GM12878 (cell line): Measurements from ENCODE around the gene TSPAN5. TPM values are rescaled to one million over a fixed set of nuclear protein-coding genes. Genes with fewer than 3 reads are reported as not detected.

Experiments used
- ATAC-seq: fragments of 200-7000 bp; cut with Tn5 transposase; 3 replicates; pipeline ENCODE4 v1.9.1; 2020; ENCODE audit warnings: mild to moderate bottlenecking, moderate library complexity
- BruUV-seq: library from RNA; stranded (reverse); fragments of 400-500 nt; replicated peaks from 2 replicates; lab custom pipeline; 2021; lab: Mats Ljungman, UMichigan
- CTCF ChIA-PET: fragments of 300-600 bp; sonication (Branson Sonifier 250); formaldehyde crosslinking; extraction: SDS; loops from one replicate; lab custom pipeline; 2021; ENCODE audit warnings: inconsistent platforms; lab: Yijun Ruan, JAX
- POLR2A ChIA-PET: fragments of 350-600 bp; formaldehyde crosslinking; extraction: SDS; loops from one replicate; lab custom pipeline; 2021; ENCODE audit warnings: inconsistent platforms; lab: Charles Lee
- RAD21 ChIA-PET: fragments of 300-600 bp; sonication (Branson Sonifier 250); formaldehyde crosslinking; loops from one replicate; lab custom pipeline; 2023; ENCODE audit warnings: antibody characterized with exemption; ENCODE audit not compliant: unreplicated experiment; lab: Charles Lee
- SMC1A ChIA-PET: fragments of 300-600 bp; sonication (Branson Sonifier 250); formaldehyde crosslinking; loops from one replicate; lab custom pipeline; 2023; ENCODE audit not compliant: unreplicated experiment, uncharacterized antibody; lab: Charles Lee
- DNase-seq: peaks from one replicate; pipeline ENCODE4 v3.0.0-alpha.2; 2011; ENCODE audit warnings: low read depth, low spot score
- FAIRE-seq: peaks from 3 replicates; lab custom pipeline; 2011; peaks lifted over from hg19 to GRCh38; lab: Jason Lieb, UNC
- H2AFZ ChIP-seq: 2 replicates; pipeline ENCODE4 v1.6.0; 2011; ENCODE audit warnings: low read depth, low read length, control low read depth; ENCODE audit not compliant: control insufficient read depth
- H3K27ac ChIP-seq: 2 replicates; pipeline ENCODE4 v1.5.1; 2011; ENCODE audit warnings: control low read depth; ENCODE audit not compliant: control insufficient read depth, insufficient read depth
- H3K27me3 ChIP-seq, 2 experiments: replicated peaks in 1 of 2; 2 replicates each; pipeline versions ENCODE4 v1.6.0 to v1.6.1; 2011; ENCODE audit warnings: low read length in 1 of 2; ENCODE audit not compliant: control insufficient read depth in 2 of 2, insufficient read depth in 2 of 2
- H3K36me3 ChIP-seq, 2 experiments: 2 replicates each; pipeline ENCODE4 v1.5.1; 2011; ENCODE audit warnings: low read length in 1 of 2; ENCODE audit not compliant: control insufficient read depth in 2 of 2, insufficient read depth in 2 of 2
- H3K4me1 ChIP-seq: 2 replicates; pipeline ENCODE4 v1.6.1; 2011; ENCODE audit warnings: mild to moderate bottlenecking, low read length, moderate library complexity, mixed read lengths; ENCODE audit not compliant: control insufficient read depth, insufficient read depth
- H3K4me2 ChIP-seq: 2 replicates; pipeline ENCODE4 v1.6.0; 2011; ENCODE audit warnings: control low read depth; ENCODE audit not compliant: control insufficient read depth, insufficient read depth
- H3K4me3 ChIP-seq: fragments of 200-600 bp; sonication (generic); 2 replicates; pipeline ENCODE4 v1.5.1; 2016
- H3K79me2 ChIP-seq: 2 replicates; pipeline ENCODE4 v1.6.0; 2011; ENCODE audit warnings: low read length; ENCODE audit not compliant: control insufficient read depth, insufficient read depth
- H3K9ac ChIP-seq: 2 replicates; pipeline ENCODE4 v1.8.0; 2011; ENCODE audit warnings: low read length, control low read depth, mixed read lengths; ENCODE audit not compliant: control insufficient read depth, insufficient read depth
- H3K9me3 ChIP-seq: replicated peaks from 3 replicates; pipeline ENCODE4 v1.5.1; 2011; ENCODE audit warnings: mild to moderate bottlenecking, low read length; ENCODE audit not compliant: control insufficient read depth, insufficient read depth
- H4K20me1 ChIP-seq: 2 replicates; pipeline ENCODE4 v1.6.0; 2011; ENCODE audit not compliant: control insufficient read depth, insufficient read depth
- CHD1 ChIP-seq: IDR thresholded peaks from 2 replicates; pipeline ENCODE4 v1.6.1; 2012; ENCODE audit warnings: low read depth, low read length, improper control_type of control experiment
- KAT2A ChIP-seq: conservative IDR thresholded peaks from 2 replicates; pipeline ENCODE4 v1.6.1; 2011; ENCODE audit warnings: low read depth, low read length; ENCODE audit not compliant: control insufficient read depth
- LARP7 ChIP-seq: fragments of 450-650 bp; IDR thresholded peaks from 2 replicates; pipeline ENCODE4 v1.6.1; 2017; ENCODE audit warnings: mild to moderate bottlenecking
- MTA3 ChIP-seq: IDR thresholded peaks from 2 replicates; pipeline ENCODE4 v1.6.1; 2012; ENCODE audit warnings: low read length, inconsistent platforms, borderline replicate concordance
- YY1 ChIP-seq: IDR thresholded peaks from 2 replicates; pipeline ENCODE4 v1.6.1; 2011; ENCODE audit warnings: low read depth, mild to moderate bottlenecking, low read length
- WGBS: methylation state at CpG from one replicate; pipeline ENCODE4 v1.1.6; 2016; ENCODE audit warnings: low lambda C conversion rate; ENCODE audit not compliant: insufficient replicate concordance, insufficient coverage; ENCODE audit errors: missing lambda C conversion rate; 5-methylcytosine and 5-hydroxymethylcytosine counted together
- in situ Hi-C: fragments of 300-500 bp; cut with MboI; formaldehyde crosslinking; loops from 9 replicates; pipeline ENCODE4 v1.14.3; 2018; ENCODE audit warnings: mixed read lengths
- intact Hi-C: fragments of 100-400 bp; cut with micrococcal nuclease; formaldehyde crosslinking; loops from one replicate; pipeline ENCODE4 v1.14.2; 2022; ENCODE audit not compliant: unreplicated experiment
- polyA plus RNA-seq, 11 experiments: library from polyadenylated mRNA; depleted of rRNA in 4 of 11; unstranded in 6 of 11; stranded (reverse) in 5 of 11; fragments of >200 nt; fragmentation: Nextera tagmentation in 4 of 11; fragmentation: Illumina TruSeq in 1 of 11; extraction: Ambion mirVana in 4 of 11; extraction: Trizol in 1 of 11; gene quantifications; 1 replicate in 1 of 11; 2 replicates in 10 of 11; pipeline versions ENCODE4 v1.2.1 to v1.2.3, GENCODE V29; 2011 to 2016; ENCODE audit warnings: inconsistent platforms in 2 of 11, missing spikeins in 2 of 11, low read depth in 1 of 11
- total RNA-seq, 4 experiments: library from RNA; depleted of rRNA in 3 of 4; stranded (reverse); fragments of >200 nt in 3 of 4; fragmentation: Illumina TruSeq in 1 of 4; extraction: Trizol in 1 of 4; gene quantifications; 2 replicates each; pipeline versions ENCODE4 v1.2.1 to v1.2.3, GENCODE V29; 2013 to 2021
- TF ChIP-seq, protein P1 (sequence below): fragments of 150-350 bp; IDR thresholded peaks from 2 replicates; pipeline ENCODE4 v1.6.1; 2014; ENCODE audit warnings: mild to moderate bottlenecking, low read depth, low read length

Gene TSPAN5
- total and polyA plus RNA-seq, 10 of the 15 experiments (the other 5 are each of a cell fraction or from before 2014, with no cell fraction given), result 0.09 to 8.2 (median 0.27) TPM

DNA sequence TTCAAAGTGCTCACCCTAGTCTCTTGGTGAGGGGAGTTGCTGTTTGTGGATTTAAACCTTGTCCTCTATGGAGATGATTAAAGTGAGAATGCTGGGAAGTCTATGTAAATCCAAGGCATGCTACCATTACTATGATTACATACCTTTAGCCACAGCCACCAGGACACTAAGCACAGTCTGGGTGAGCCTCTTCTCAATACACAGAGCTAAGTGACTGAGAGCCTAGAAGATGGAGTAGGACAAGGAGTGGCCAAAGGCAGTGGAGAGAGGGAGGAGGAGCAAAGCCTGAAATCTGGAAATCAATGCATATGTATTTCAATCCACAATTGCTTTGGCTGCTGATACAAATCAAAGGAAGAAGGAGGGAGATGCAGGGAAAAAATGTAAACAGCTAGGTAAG lies 12.7 kb upstream of the TSPAN5 start (continued):
- TF ChIP-seq, protein P1, sequence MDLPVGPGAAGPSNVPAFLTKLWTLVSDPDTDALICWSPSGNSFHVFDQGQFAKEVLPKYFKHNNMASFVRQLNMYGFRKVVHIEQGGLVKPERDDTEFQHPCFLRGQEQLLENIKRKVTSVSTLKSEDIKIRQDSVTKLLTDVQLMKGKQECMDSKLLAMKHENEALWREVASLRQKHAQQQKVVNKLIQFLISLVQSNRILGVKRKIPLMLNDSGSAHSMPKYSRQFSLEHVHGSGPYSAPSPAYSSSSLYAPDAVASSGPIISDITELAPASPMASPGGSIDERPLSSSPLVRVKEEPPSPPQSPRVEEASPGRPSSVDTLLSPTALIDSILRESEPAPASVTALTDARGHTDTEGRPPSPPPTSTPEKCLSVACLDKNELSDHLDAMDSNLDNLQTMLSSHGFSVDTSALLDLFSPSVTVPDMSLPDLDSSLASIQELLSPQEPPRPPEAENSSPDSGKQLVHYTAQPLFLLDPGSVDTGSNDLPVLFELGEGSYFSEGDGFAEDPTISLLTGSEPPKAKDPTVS, result no peak
- TF ChIP-seq LARP7 (no peak), KAT2A (no peak)

DNA sequence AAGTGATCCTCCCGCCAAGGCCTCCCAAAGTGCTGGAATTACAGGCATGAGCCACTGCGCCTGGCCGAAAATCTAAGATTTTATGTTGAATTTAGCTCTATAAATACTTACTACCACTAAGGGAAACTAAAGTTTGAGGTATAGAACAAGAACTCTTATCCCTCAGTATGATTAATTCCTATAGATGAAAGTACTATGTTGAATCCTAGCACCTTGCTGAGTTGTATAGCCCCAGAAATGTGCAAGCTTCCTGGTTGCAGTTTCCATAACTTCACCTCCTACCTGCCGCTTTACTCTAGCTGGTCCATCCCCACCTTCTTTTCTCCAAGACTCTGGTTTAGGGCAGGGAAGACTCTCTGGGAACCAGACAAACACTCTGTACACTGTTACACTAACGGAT lies 11.8 kb upstream of the TSPAN5 start:
- in situ Hi-C loops, result no loop called here
- H3K4me1 ChIP-seq, result no peaks in the 10 kb centered on the region
- no peak for FAIRE-seq

More for the DNA sequence above, 11.8 kb upstream of the TSPAN5 start:
- H3K27ac ChIP-seq, result no peak overlapping the region
- no peaks in the 10 kb centered on the region; a peak in 1 of 4 replicates for H3K27me3 ChIP-seq
- TF ChIP-seq YY1, result no peak
- no peak for TF ChIP-seq MTA3
- TF ChIP-seq CHD1, result no peak
- TF ChIP-seq, all 136 proteins: peak for 0
- ChIA-PET RAD21 (no interaction called here), SMC1A (interaction anchor here (0.6 to 1.7 kb wide), 4 partner anchors 103 to 203 kb away, joined by 3 to 5 read pairs (median 4); no protein-coding TSS in a partner anchor), POLR2A (interaction anchor here (0.6 kb wide), 1 partner anchor 226 kb away, joined by 5 read pairs; no protein-coding TSS in a partner anchor), CTCF (interaction anchor here (1.0 kb wide), 1 partner anchor 8 kb away, joined by 3 read pairs; no protein-coding TSS in a partner anchor)
- H3K79me2 ChIP-seq, result no peaks in the 10 kb centered on the region
- no peak overlapping the region for H3K9ac ChIP-seq
- no peak for ATAC-seq
- H3K4me2 ChIP-seq, result no peak overlapping the region
- intact Hi-C loops, result no loop called here
- no peak overlapping the region for H3K4me3 ChIP-seq
- H3K36me3 ChIP-seq, result no peaks in the 10 kb centered on the region
- DNase-seq, result no peak
- H3K9me3 ChIP-seq, result peaks cover 4% of the 10 kb centered on the region; the same call in 1 of the 3 replicates
- H2AFZ ChIP-seq, result no peak overlapping the region
- 79% methylated on average over 5 of the region's 5 CpGs for WGBS
- no TSS peak for BruUV-seq
- H4K20me1 ChIP-seq, result no peaks in the 10 kb centered on the region
